ENCODE measurements around the gene SLIT3. TPM values are rescaled to one million over a fixed set of nuclear protein-coding genes. Genes with fewer than 3 reads are reported as not detected.

Gene SLIT3
- total and polyA plus RNA-seq, 9 of the 15 experiments (the other 6 are each of a cell fraction or from before 2014, with no cell fraction given) = 0.01 to 0.04 TPM; not detected in 7

DNA sequence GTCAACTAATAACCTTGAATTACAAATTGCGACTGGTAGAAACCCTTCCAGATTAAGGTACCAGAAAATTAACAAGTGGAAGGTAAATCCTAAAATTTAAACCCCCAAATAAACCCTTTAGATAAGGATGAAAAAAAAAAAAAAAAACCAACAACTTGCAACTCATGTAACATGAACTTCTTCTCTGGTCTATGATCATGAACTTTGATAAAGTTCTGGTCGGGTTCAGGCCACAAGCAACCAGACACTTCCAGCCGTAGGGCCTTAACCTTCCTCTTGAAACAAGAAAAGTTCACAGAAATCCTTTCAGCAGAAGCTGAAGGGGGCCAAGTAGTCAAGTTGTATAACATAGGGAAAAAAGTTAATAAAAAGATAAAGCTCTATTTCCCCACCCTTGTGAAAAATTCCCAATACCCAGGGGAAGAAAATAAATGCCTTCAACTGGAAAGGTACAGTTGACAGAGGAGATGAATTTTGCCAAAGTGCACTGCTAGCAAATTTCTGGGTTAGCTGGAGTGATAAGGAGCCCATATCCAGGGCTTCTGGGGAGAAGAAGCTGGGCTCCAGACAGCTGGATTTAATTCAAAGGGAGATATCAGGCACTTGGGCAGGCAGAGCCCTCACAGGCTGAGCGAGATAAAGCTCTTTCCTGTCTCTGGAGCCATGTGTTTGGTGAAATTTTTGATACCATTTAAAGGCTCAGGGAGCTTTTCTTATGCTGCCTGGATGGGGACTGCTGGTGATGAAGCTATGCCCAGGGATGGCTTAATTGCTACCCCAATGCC lies 487.6 kb downstream of the SLIT3 start:
- in situ Hi-C loops (cut with MboI) = no loop called here
- no peak overlapping the region; the same call in 1 of the 2 replicates for H2AFZ ChIP-seq (ENCODE audit: low read depth, low read length)
- FAIRE-seq (peak; percentile 92), DNase-seq (ENCODE audit: extremely low read depth in 1 of 4, low spot score in 3 of 4) (peak; percentile 44 to 79 (median 59)), ATAC-seq (peak; percentile 87)
- 2% methylated on average over 4 of the region's 4 CpGs for WGBS (ENCODE audit: insufficient coverage, low coverage, missing lambda C conversion rate)
- intact Hi-C loops (cut with micrococcal nuclease) = no loop called here
- H3K9me3 ChIP-seq (replicated peaks; ENCODE audit: control insufficient read depth, insufficient read depth, low read depth, low read length) = no peaks in the 10 kb centered on the region
- H3K4me3 ChIP-seq = no peak overlapping the region
- H4K20me1 ChIP-seq (replicated peaks; ENCODE audit: control insufficient read depth, insufficient read depth, low read length) = no peaks in the 10 kb centered on the region
- no TSS peak for BruUV-seq (replicated peaks)
- H3K36me3 ChIP-seq (ENCODE audit: control insufficient read depth, insufficient read depth, low read length) = no peaks in the 10 kb centered on the region
- H3K4me1 ChIP-seq (replicated peaks in 1 of 2; ENCODE audit: control insufficient read depth in 2 of 2, insufficient read depth in 2 of 2, low read length in 2 of 2) = peaks cover 0 to 16% of the 10 kb centered on the region in 2 experiments; a peak in 2 of 5 replicates
- ChIA-PET POLR2A (no interaction called here), CTCF (ENCODE audit: low intra/inter-chr PET ratio) (no interaction called here)
- no peak overlapping the region for H3K9ac ChIP-seq (ENCODE audit: insufficient read depth in 1 of 2, low read depth in 2 of 2, low read length in 2 of 2)
- H3K27ac ChIP-seq (ENCODE audit: extremely low read depth, low read depth, low read length) = no peak overlapping the region; the same call in 2 of the 3 replicates
- H3K4me2 ChIP-seq (ENCODE audit: insufficient read depth, low read length) = peak overlapping the region; percentile 26; the same call in 1 of the 2 replicates
- no peaks in the 10 kb centered on the region for H3K9me1 ChIP-seq (ENCODE audit: control insufficient read depth, insufficient read depth, low read length)
- H3K27me3 ChIP-seq (ENCODE audit: control insufficient read depth in 2 of 2, insufficient read depth in 2 of 2, low read length in 2 of 2) = peaks cover 3 to 25% of the 10 kb centered on the region in 2 experiments; a peak in 3 of 5 replicates
- H3K79me2 ChIP-seq (ENCODE audit: control insufficient read depth, insufficient read depth, low read length) = no peaks in the 10 kb centered on the region
- TF ChIP-seq ZKSCAN8 (CRISPR knock-in tag; IDR thresholded peaks at IDR 0.05) (peak; percentile 85), PTBP1 (IDR thresholded peaks at IDR 0.05; ENCODE audit: low read depth, low read length) (no peak), SMARCE1 (IDR thresholded peaks at IDR 0.05) (peak; percentile 40; the same call in 1 of the 2 replicates), KHSRP (IDR thresholded peaks at IDR 0.05) (peak; percentile 21; the same call in 1 of the 2 replicates), RCOR1 (IDR thresholded peaks at IDR 0.05; ENCODE audit: borderline replicate concordance in 1 of 2, low read depth in 2 of 2, low read length in 2 of 2) (peak in 1 of 2 experiments; percentile 62; a peak in 3 of 4 replicates), TAL1 (IDR thresholded peaks at IDR 0.05) (peak; percentile 95), RNF2 (IDR thresholded peaks at IDR 0.05) (peak; percentile 18; the same call in 1 of the 2 replicates), ZNF589 (CRISPR knock-in tag; IDR thresholded peaks at IDR 0.05; ENCODE audit: low read depth) (peak; percentile 94; the same call in 1 of the 2 replicates), COPS2 (conservative IDR thresholded peaks at IDR 0.05) (no peak), KDM2B (CRISPR knock-in tag; IDR thresholded peaks at IDR 0.05) (no peak), ZNF384 (IDR thresholded peaks at IDR 0.05; ENCODE audit: low read depth, low read length) (peak; percentile 74), SMAD4 (CRISPR knock-in tag; conservative IDR thresholded peaks at IDR 0.05) (peak; percentile 92), LEF1 (IDR thresholded peaks at IDR 0.05) (peak; percentile 61; the same call in 1 of the 2 replicates), CBFA2T2 (conservative IDR thresholded peaks at IDR 0.05) (peak; percentile 96)
- TF ChIP-seq, protein P1, sequence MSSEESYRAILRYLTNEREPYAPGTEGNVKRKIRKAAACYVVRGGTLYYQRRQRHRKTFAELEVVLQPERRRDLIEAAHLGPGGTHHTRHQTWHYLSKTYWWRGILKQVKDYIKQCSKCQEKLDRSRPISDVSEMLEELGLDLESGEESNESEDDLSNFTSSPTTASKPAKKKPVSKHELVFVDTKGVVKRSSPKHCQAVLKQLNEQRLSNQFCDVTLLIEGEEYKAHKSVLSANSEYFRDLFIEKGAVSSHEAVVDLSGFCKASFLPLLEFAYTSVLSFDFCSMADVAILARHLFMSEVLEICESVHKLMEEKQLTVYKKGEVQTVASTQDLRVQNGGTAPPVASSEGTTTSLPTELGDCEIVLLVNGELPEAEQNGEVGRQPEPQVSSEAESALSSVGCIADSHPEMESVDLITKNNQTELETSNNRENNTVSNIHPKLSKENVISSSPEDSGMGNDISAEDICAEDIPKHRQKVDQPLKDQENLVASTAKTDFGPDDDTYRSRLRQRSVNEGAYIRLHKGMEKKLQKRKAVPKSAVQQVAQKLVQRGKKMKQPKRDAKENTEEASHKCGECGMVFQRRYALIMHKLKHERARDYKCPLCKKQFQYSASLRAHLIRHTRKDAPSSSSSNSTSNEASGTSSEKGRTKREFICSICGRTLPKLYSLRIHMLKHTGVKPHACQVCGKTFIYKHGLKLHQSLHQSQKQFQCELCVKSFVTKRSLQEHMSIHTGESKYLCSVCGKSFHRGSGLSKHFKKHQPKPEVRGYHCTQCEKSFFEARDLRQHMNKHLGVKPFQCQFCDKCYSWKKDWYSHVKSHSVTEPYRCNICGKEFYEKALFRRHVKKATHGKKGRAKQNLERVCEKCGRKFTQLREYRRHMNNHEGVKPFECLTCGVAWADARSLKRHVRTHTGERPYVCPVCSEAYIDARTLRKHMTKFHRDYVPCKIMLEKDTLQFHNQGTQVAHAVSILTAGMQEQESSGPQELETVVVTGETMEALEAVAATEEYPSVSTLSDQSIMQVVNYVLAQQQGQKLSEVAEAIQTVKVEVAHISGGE (CRISPR knock-in tag; IDR thresholded peaks at IDR 0.05) = peak in 1 of 3 experiments; percentile 74; a peak in 2 of 6 replicates
- TF ChIP-seq, protein P2, sequence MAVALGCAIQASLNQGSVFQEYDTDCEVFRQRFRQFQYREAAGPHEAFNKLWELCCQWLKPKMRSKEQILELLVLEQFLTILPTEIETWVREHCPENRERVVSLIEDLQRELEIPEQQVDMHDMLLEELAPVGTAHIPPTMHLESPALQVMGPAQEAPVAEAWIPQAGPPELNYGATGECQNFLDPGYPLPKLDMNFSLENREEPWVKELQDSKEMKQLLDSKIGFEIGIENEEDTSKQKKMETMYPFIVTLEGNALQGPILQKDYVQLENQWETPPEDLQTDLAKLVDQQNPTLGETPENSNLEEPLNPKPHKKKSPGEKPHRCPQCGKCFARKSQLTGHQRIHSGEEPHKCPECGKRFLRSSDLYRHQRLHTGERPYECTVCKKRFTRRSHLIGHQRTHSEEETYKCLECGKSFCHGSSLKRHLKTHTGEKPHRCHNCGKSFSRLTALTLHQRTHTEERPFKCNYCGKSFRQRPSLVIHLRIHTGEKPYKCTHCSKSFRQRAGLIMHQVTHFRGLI (CRISPR knock-in tag; IDR thresholded peaks at IDR 0.05) = 0 out of 2 replicates have a peak, but pooled peaks have one; percentile 26
